PC-9 (cell line): ENCODE results near the gene ZMIZ1. TPM values are rescaled to one million over a fixed set of nuclear protein-coding genes. Genes with fewer than 3 reads are reported as not detected.

ENCODE experiments used
- BruUV-seq: library from RNA; stranded (reverse); fragments of 400-500 nt; replicated peaks from 2 replicates; lab custom pipeline; 2021; lab: Mats Ljungman, UMichigan
- CTCF ChIA-PET: fragments of 300-600 bp; sonication (Branson Sonifier 250); formaldehyde crosslinking; loops from one replicate; lab custom pipeline; 2022; ENCODE audit warnings: antibody characterized with exemption; lab: Charles Lee
- POLR2A ChIA-PET: fragments of 300-600 bp; sonication (Branson Sonifier 250); formaldehyde crosslinking; loops from one replicate; lab custom pipeline; 2022; ENCODE audit warnings: antibody characterized with exemption; ENCODE audit not compliant: unreplicated experiment; lab: Charles Lee
- DNase-seq, 2 experiments: peaks; one replicate each; pipeline versions ENCODE4 v3.0.0 to v3.0.0-alpha.2; 2015 to 2022; ENCODE audit warnings: mixed read lengths in 1 of 2
- H2AFZ ChIP-seq: fragments of 200-600 bp; sonication (generic); 2 replicates; pipeline ENCODE4 v1.8.1; 2017; ENCODE audit warnings: antibody characterized with exemption
- H3F3A ChIP-seq: fragments of 200-600 bp; sonication (generic); 2 replicates; pipeline ENCODE4 v1.8.1; 2017; ENCODE audit warnings: antibody characterized with exemption, mild to moderate bottlenecking, low read depth; ENCODE audit not compliant: insufficient read depth
- H3K27ac ChIP-seq: fragments of 200-600 bp; sonication (generic); 2 replicates; pipeline ENCODE4 v1.6.1; 2016; ENCODE audit warnings: mixed run types
- H3K27me3 ChIP-seq: fragments of 200-600 bp; sonication (generic); 2 replicates; pipeline ENCODE4 v1.6.1; 2016; ENCODE audit warnings: low read depth, mixed run types; ENCODE audit not compliant: insufficient read depth
- H3K36me3 ChIP-seq: fragments of 200-600 bp; sonication (generic); 2 replicates; pipeline ENCODE4 v1.6.1; 2016; ENCODE audit warnings: low read depth, mixed run types
- H3K4me1 ChIP-seq: fragments of 200-600 bp; sonication (generic); replicated peaks from 2 replicates; pipeline ENCODE4 v1.6.1; 2016; ENCODE audit warnings: mixed run types; ENCODE audit not compliant: insufficient read depth
- H3K4me2 ChIP-seq: fragments of 200-600 bp; sonication (generic); 2 replicates; pipeline ENCODE4 v1.6.1; 2017; ENCODE audit warnings: mixed run types
- H3K4me3 ChIP-seq: fragments of 200-600 bp; sonication (generic); 2 replicates; pipeline ENCODE4 v1.6.1; 2016; ENCODE audit warnings: mixed run types
- H3K79me2 ChIP-seq: fragments of 200-600 bp; sonication (generic); 2 replicates; pipeline ENCODE4 v1.6.1; 2017; ENCODE audit warnings: low read depth, mixed run types
- H3K9me2 ChIP-seq: fragments of 200-600 bp; sonication (generic); 2 replicates; pipeline ENCODE4 v1.8.1; 2017; ENCODE audit warnings: mild to moderate bottlenecking; ENCODE audit not compliant: insufficient read depth
- H3K9me3 ChIP-seq: fragments of 200-600 bp; sonication (generic); 2 replicates; pipeline ENCODE4 v1.8.1; 2016; ENCODE audit warnings: low read depth; ENCODE audit not compliant: insufficient read depth
- H4K20me1 ChIP-seq: fragments of 200-600 bp; sonication (generic); 2 replicates; pipeline ENCODE4 v1.8.1; 2017; ENCODE audit not compliant: insufficient read depth
- CTCF ChIP-seq: fragments of 200-600 bp; sonication (generic); conservative IDR thresholded peaks from 2 replicates; pipeline ENCODE4 v1.6.1; 2017; ENCODE audit warnings: mixed run types, antibody characterized with exemption, mild to moderate bottlenecking, moderate library complexity
- EZH2 ChIP-seq: fragments of 200-600 bp; sonication (generic); IDR thresholded peaks from 2 replicates; pipeline ENCODE4 v1.8.0; 2017; ENCODE audit warnings: antibody characterized with exemption, low read depth
- intact Hi-C: fragments of 100-400 bp; cut with micrococcal nuclease; formaldehyde crosslinking; loops from one replicate; pipeline ENCODE4 v1.10.0; 2022; ENCODE audit not compliant: unreplicated experiment
- total RNA-seq: library from RNA; stranded (reverse); gene quantifications from 2 replicates; pipeline ENCODE4 v1.2.3, GENCODE V29; 2021

ZMIZ1 gene
- total RNA-seq, 1 experiment from 2014 or later, result 47.6 TPM

DNA sequence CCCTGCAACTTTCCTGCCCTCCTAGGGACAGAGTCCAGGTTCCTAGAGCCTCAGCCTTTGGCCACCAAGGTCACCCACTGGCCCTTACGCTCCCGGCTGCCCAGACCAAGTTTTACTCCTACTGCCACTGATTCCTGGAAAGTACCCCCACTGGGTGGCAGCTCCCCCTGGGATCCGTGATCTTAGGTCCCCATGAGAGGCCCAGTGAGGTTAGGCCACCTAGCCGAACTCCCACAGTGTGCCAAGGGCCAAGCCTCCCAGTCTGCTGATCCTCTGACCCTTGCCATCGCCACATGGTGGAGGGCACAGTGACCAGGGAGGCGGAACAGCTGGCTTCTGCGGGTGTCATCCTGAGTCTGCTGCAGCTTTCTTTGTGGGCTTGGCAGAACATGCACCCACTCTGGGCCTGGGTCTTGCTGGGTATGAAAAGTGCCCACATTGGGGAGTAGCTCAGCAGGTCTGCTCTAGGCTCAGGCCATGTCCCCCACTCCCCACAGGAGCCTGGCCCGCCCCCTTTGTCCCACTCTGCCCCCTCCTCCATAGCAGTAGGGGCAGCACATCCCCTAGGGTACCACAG is 238.0 kb downstream of the ZMIZ1 start:
- Histone ChIP-seq H3F3A (peaks cover 8% of the 10 kb centered on the region; the same call in 1 of the 2 replicates), H3K79me2 (no peaks in the 10 kb centered on the region; the same call in 1 of the 2 replicates), H4K20me1 (no peaks in the 10 kb centered on the region), H3K36me3 (peaks cover 18% of the 10 kb centered on the region), H3K4me1 (peaks cover 25% of the 10 kb centered on the region), H3K27me3 (no peaks in the 10 kb centered on the region), H3K9me3 (no peaks in the 10 kb centered on the region), H2AFZ (no peak overlapping the region), H3K9me2 (no peaks in the 10 kb centered on the region), H3K27ac (no peak overlapping the region), H3K4me3 (no peak overlapping the region), H3K4me2 (no peak overlapping the region)
- CTCF ChIA-PET, result no interaction called here
- TF ChIP-seq CTCF, result no peak
- no peak for TF ChIP-seq EZH2
- no peak for DNase-seq
- intact Hi-C loops, result no loop called here
- no TSS peak for BruUV-seq
- POLR2A ChIA-PET, result no interaction called here

DNA sequence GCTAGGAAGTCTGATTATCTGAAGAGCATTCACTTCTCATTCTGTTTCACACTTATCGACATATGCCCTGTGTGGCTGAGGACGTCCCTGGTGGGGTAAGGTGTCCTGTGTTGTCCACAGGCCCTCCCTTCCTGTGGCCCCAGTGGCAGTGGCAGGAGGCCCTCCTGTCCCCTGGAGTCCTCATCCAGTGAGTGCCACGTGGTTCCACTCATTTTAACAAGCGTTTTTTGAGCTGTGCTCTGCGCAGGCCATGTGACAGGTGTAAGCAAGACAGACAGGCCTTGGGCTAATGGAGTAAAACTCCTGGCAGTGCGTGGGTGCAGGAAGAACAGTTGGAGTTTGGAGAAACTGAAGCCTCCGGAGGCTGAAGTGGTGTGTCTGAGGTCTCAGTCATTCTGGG is 239.2 kb downstream of the ZMIZ1 start:
- no peak for DNase-seq
- H3K79me2 ChIP-seq, result no peaks in the 10 kb centered on the region; the same call in 1 of the 2 replicates
- no peak overlapping the region for H3K4me2 ChIP-seq
- TF ChIP-seq CTCF (no peak), EZH2 (no peak)
- H3F3A ChIP-seq, result peaks cover 6% of the 10 kb centered on the region; the same call in 1 of the 2 replicates
- no peak overlapping the region for H3K27ac ChIP-seq
- BruUV-seq, result no TSS peak
- H3K36me3 ChIP-seq, result peaks cover 18% of the 10 kb centered on the region; the same call in 1 of the 2 replicates
- H3K27me3 ChIP-seq, result no peaks in the 10 kb centered on the region
- ChIA-PET CTCF (no interaction called here), POLR2A (no interaction called here)
- H3K4me1 ChIP-seq, result peaks cover 25% of the 10 kb centered on the region
- no peaks in the 10 kb centered on the region for H4K20me1 ChIP-seq
- H2AFZ ChIP-seq, result no peak overlapping the region
- intact Hi-C loops, result no loop called here
- H3K9me2 ChIP-seq, result no peaks in the 10 kb centered on the region
- no peak overlapping the region for H3K4me3 ChIP-seq
- H3K9me3 ChIP-seq, result no peaks in the 10 kb centered on the region

- ChIA-PET CTCF (no interaction called here), POLR2A (no interaction called here)
- no peaks in the 10 kb centered on the region; the same call in 1 of the 2 replicates for H3K79me2 ChIP-seq
- DNase-seq, result no peak
- H3K4me3 ChIP-seq, result no peak overlapping the region
- no peak overlapping the region for H3K27ac ChIP-seq
- no peaks in the 10 kb centered on the region for H3K27me3 ChIP-seq
- H3K4me2 ChIP-seq, result no peak overlapping the region
- H3K9me3 ChIP-seq, result no peaks in the 10 kb centered on the region
- H3K36me3 ChIP-seq, result peaks cover 18% of the 10 kb centered on the region
- no peak overlapping the region for H2AFZ ChIP-seq
- TF ChIP-seq EZH2 (no peak), CTCF (no peak)
- BruUV-seq, result no TSS peak
- intact Hi-C loops, result no loop called here
- H4K20me1 ChIP-seq, result no peaks in the 10 kb centered on the region
- H3F3A ChIP-seq, result peaks cover 2% of the 10 kb centered on the region; the same call in 1 of the 2 replicates
- no peaks in the 10 kb centered on the region for H3K9me2 ChIP-seq
- H3K4me1 ChIP-seq, result peaks cover 17% of the 10 kb centered on the region
Observed at GRCh38 chr10:79308969-79309665, 240.4 kb downstream of the ZMIZ1 start.
